Prostate gland (tissue), 2 donors: ENCODE results near the gene IL32. TPM values are rescaled to one million over a fixed set of nuclear protein-coding genes. Genes with fewer than 3 reads are reported as not detected.

Experiments used
- DNase-seq: peaks from one replicate; pipeline ENCODE4 v3.0.0-alpha.2; 2019; ENCODE audit warnings: low spot score
- H3K27ac ChIP-seq, 2 donors: fragments of 200-600 bp; sonication (generic); 2 replicates each; pipeline ENCODE4 v1.5.1; 2017 to 2019
- H3K27me3 ChIP-seq: fragments of 200-600 bp; sonication (generic); replicated peaks from 2 replicates; pipeline ENCODE4 v1.5.1; 2019; ENCODE audit not compliant: insufficient read depth
- H3K36me3 ChIP-seq, 2 donors: fragments of 200-600 bp; sonication (generic); 1 replicate in 1 of 2; 2 replicates in 1 of 2; pipeline versions ENCODE4 v1.5.1 to v1.8.1; 2017 to 2019
- H3K4me1 ChIP-seq: fragments of 200-600 bp; sonication (generic); replicated peaks from 2 replicates; pipeline ENCODE4 v1.5.1; 2019
- H3K4me3 ChIP-seq, 2 donors: fragments of 200-600 bp; sonication (generic); 2 replicates each; pipeline ENCODE4 v1.5.1; 2017 to 2019
- H3K9me3 ChIP-seq: fragments of 200-600 bp; sonication (generic); 2 replicates; pipeline ENCODE4 v1.5.1; 2017
- POLR2A ChIP-seq: fragments of 450-650 bp; IDR thresholded peaks from one replicate; pipeline ENCODE4 v1.6.1; 2016; ENCODE audit warnings: antibody characterized with exemption, mild to moderate bottlenecking
- POLR2AphosphoS5 ChIP-seq: sonication (generic); formaldehyde crosslinking; IDR thresholded peaks from one replicate; pipeline ENCODE4 v1.6.1; 2017; ENCODE audit warnings: antibody characterized with exemption
- WGBS: methylation state at CpG from one replicate; pipeline ENCODE4 v1.1.5; 2018; 5-methylcytosine and 5-hydroxymethylcytosine counted together
- intact Hi-C: fragments of 100-400 bp; cut with DNase I; formaldehyde crosslinking; loops from one replicate; pipeline ENCODE4 v1.14.2; 2022
- total RNA-seq, 2 donors: library from RNA; depleted of rRNA; stranded (reverse); fragments of >200 nt; gene quantifications; one replicate each; pipeline ENCODE4 v1.1.0, GENCODE V29; 2016
- TF ChIP-seq, protein P1 (sequence below), 4 experiments: fragments of 200-600 bp in 2 of 4; fragments of 450-650 bp in 2 of 4; sonication (generic) in 2 of 4; IDR thresholded peaks; 1 replicate in 3 of 4; 2 replicates in 1 of 4; pipeline ENCODE4 v1.5.1; 2016 to 2019; ENCODE audit warnings: antibody characterized with exemption in 4 of 4, mild to moderate bottlenecking in 2 of 4, moderate library complexity in 2 of 4

The IL32 gene
- total RNA-seq, 2 donors from 2014 or later = 13.5 to 33.3 TPM

DNA sequence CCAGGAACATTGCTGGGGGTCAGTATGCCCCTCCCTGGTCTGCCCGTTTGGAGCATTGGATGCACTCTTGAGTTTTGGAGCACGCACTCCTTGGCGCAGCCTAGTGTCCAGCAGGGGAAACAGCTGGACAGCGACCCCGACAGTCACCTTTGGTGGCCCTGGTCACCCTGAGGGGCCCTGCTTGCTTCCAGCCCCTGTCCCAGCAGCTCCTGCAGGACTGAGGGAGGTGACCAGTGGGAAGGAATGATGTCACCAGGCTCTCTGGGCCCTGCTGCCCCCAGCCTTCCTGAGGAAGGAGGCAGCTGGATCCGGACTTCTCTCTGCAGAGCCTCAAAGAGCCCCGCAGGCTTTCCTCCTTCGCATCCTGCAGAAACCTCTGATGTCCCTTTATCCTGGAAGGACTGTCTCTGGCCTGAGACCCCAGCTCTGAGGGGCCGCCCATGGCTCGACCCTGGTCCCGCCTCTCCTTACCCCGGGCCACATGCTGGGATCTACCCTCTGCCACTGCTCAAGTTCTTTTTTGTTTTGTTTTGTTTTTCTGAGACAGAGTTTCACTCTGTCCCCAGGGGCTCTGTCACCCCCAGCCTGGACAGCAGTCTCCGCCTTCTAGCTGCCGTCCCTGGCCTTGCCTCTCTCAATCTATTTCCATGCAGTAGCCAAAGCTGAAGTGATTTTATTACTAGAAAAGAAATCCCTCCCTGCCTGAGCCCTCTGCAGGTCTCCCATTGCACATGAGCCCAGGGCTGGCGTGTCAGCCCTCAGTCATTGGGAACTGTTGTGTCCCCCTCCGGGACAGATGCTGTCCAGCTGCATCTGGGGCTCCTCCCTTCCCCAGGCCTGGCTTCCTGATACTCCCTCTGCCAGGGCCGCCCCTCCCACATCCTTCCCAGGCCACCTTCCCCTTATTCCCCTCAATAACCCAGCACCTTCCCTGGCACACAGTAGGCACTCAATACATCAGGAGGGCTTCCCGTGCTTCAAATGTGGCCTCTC lies 22.1 kb downstream of the IL32 start:
- H3K4me3 ChIP-seq = no peak overlapping the region
- H3K9me3 ChIP-seq = no peaks in the 10 kb centered on the region
- H3K27ac ChIP-seq = no peak overlapping the region
- WGBS = 80% methylated on average over 15 of the region's 18 CpGs
- no peaks in the 10 kb centered on the region for H3K27me3 ChIP-seq
- TF ChIP-seq, protein P1, sequence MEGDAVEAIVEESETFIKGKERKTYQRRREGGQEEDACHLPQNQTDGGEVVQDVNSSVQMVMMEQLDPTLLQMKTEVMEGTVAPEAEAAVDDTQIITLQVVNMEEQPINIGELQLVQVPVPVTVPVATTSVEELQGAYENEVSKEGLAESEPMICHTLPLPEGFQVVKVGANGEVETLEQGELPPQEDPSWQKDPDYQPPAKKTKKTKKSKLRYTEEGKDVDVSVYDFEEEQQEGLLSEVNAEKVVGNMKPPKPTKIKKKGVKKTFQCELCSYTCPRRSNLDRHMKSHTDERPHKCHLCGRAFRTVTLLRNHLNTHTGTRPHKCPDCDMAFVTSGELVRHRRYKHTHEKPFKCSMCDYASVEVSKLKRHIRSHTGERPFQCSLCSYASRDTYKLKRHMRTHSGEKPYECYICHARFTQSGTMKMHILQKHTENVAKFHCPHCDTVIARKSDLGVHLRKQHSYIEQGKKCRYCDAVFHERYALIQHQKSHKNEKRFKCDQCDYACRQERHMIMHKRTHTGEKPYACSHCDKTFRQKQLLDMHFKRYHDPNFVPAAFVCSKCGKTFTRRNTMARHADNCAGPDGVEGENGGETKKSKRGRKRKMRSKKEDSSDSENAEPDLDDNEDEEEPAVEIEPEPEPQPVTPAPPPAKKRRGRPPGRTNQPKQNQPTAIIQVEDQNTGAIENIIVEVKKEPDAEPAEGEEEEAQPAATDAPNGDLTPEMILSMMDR (IDR thresholded peaks at IDR 0.05) = peak in 1 of 4 experiments; percentile 8
- TF ChIP-seq POLR2AphosphoS5 = no peak
- no peaks in the 10 kb centered on the region for H3K4me1 ChIP-seq
- intact Hi-C loops = no loop called here
- H3K36me3 ChIP-seq = no peaks in the 10 kb centered on the region
- DNase-seq = no peak

DNA sequence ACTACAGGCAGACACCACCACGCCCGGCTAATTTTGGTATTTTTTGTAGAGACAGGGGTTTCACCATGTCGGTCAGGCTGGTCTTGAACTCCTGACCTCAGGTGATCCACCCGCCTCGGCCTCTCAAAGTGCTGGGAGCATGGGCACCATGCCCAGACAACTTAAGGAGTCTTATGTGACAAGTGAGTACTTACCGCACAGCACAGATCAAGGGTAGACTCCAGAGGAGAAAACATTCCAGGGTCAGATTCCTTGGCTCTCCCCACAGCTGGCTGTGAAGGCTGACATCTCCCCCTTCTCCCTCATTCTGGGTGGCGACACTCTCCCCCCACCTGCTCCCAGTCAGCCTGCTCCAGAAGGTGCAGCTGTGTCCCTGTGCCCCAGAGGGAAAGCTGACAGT lies 23.0 kb downstream of the IL32 start:
- intact Hi-C loops = no loop called here
- H3K27me3 ChIP-seq = no peaks in the 10 kb centered on the region
- TF ChIP-seq, protein P1 (IDR thresholded peaks at IDR 0.05) = no peak
- TF ChIP-seq POLR2AphosphoS5 = no peak
- no peak for TF ChIP-seq POLR2A
- no peaks in the 10 kb centered on the region for H3K36me3 ChIP-seq
- H3K9me3 ChIP-seq = no peaks in the 10 kb centered on the region
- H3K4me1 ChIP-seq = no peaks in the 10 kb centered on the region
- DNase-seq = no peak
- 56% methylated on average over 7 of the region's 7 CpGs for WGBS
- H3K4me3 ChIP-seq = no peak overlapping the region
- H3K27ac ChIP-seq = no peak overlapping the region

DNA sequence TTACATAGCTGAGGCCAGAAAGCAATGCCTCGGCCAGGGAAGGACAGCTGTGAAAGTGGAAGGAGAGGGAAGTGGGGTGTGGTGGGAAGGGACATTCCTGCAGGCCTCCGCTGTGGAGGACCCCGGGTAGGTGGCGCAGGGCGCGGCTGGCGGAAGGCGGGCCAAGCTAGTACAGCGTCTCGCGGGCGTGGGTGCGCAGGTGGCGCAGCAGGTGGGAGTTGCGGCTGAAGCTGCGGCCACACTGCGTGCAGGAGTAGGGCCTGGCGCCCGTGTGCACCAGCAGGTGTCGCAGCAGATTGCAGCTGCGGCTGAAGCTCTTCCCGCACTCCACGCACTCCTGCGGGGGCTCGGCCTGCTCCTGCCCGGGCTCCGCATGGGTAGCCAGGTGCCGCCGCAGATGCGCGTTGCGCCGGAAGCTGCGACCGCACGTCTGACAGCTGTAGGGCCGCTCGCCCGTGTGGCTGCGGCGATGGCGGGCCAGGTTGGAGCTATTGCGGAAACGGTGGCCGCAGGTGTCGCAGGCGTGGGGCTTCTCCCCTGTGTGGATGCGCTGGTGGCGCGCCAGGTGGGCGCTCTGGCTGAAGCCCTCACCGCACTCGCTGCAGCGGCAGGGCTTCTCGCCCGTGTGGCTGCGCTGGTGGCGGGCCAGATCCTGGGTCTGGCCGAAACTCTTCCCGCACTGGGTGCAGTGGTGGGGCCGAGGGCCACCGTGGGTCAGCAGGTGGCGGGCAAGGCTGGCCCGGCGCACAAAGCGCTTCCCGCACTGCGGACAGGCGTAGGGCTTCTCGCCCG lies 23.7 kb downstream of the IL32 start:
- no peak overlapping the region for H3K4me3 ChIP-seq
- intact Hi-C loops = no loop called here
- TF ChIP-seq, protein P1 (IDR thresholded peaks at IDR 0.05) = no peak
- TF ChIP-seq POLR2AphosphoS5 = no peak
- TF ChIP-seq POLR2A = no peak
- no peak overlapping the region for H3K27ac ChIP-seq
- H3K9me3 ChIP-seq = no peaks in the 10 kb centered on the region
- no peak for DNase-seq
- no peaks in the 10 kb centered on the region for H3K27me3 ChIP-seq
- 93% methylated on average over 68 of the region's 71 CpGs for WGBS
- H3K4me1 ChIP-seq = no peaks in the 10 kb centered on the region
- H3K36me3 ChIP-seq = no peaks in the 10 kb centered on the region

DNA sequence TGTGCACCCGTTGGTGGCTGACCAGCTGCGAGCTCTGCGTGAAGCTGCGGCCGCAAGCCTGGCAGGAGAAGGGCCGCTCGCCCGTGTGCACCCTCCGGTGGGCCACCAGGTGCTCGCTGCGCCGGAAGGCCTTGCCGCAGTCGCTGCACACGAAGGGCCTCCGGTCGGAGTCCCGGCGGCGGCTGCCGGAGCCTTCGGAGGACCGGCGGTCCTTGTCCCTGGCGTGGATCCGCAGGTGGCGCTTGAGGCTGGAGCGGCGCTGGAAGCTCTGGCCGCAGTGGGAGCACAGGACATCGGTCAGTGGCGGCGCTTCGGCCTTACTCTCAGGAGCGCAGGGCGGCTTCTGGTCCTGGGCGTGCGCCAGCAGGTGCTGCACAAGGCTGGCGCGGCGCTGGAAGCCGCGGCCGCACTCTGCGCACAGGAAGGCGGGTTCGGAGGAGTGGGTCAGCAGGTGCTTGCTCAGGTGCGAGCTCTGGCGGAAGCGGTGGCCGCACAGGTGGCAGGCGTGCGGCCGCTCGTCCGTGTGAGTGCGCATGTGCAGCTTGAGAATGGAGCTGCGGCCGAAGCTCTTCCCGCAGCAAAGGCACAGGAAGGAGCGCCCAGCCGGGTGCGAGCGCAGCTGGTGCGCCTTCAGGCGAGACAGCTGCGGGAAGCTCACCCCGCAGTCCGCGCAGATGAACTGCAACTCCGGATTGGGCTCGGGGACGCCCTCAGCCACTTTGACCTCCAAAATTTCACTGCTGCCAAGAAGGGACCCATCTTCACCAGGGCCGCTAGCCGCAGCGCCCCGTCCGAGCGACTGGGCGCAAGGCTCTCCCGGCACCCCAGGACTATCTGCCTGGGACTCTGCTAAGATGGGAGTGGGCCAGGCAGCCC lies 24.5 kb downstream of the IL32 start:
- no peak for DNase-seq
- H3K4me1 ChIP-seq = no peaks in the 10 kb centered on the region
- WGBS = 99% methylated on average over 41 of the region's 81 CpGs
- H3K4me3 ChIP-seq = no peak overlapping the region
- no peaks in the 10 kb centered on the region for H3K9me3 ChIP-seq
- no peak overlapping the region for H3K27ac ChIP-seq
- H3K36me3 ChIP-seq = no peaks in the 10 kb centered on the region
- TF ChIP-seq, protein P1 (IDR thresholded peaks at IDR 0.05) = no peak
- TF ChIP-seq POLR2A = no peak
- H3K27me3 ChIP-seq = no peaks in the 10 kb centered on the region
- intact Hi-C loops = no loop called here
